ENCODE measurements around the gene CAPN15.
"Not testable (repeated sequence)": the region's sequence is repeated elsewhere in the genome, so short reads cannot be mapped to it uniquely, and the experiment has no call there.

Gene CAPN15

GRCh38 chr16:496097-496886 lies 31.2 kb upstream of the CAPN15 start:
- no peak for FAIRE-seq
- TF ChIP-seq POLR2AphosphoS5 (IDR thresholded peaks at IDR 0.05; ENCODE audit: low read depth, low read length) (no peak), POLR2A (IDR thresholded peaks at IDR 0.05; ENCODE audit: low read depth, low read length) (no peak), TAF1 (IDR thresholded peaks at IDR 0.05; ENCODE audit: borderline replicate concordance, low read depth, low read length) (no peak)
- no peak for DNase-seq (ENCODE audit: insufficient read length)

GRCh38 chr16:497258-497657 lies 30.3 kb upstream of the CAPN15 start:
- FAIRE-seq: no peak
- TF ChIP-seq POLR2AphosphoS5 (IDR thresholded peaks at IDR 0.05; ENCODE audit: low read depth, low read length): no peak
- TF ChIP-seq POLR2A (IDR thresholded peaks at IDR 0.05; ENCODE audit: low read depth, low read length): no peak
- no peak for TF ChIP-seq TAF1 (IDR thresholded peaks at IDR 0.05; ENCODE audit: borderline replicate concordance, low read depth, low read length)
- no peak for DNase-seq (ENCODE audit: insufficient read length)

- DNase-seq (ENCODE audit: insufficient read length) (no peak), FAIRE-seq (no peak)
- TF ChIP-seq POLR2AphosphoS5 (IDR thresholded peaks at IDR 0.05; ENCODE audit: low read depth, low read length) (no peak), POLR2A (IDR thresholded peaks at IDR 0.05; ENCODE audit: low read depth, low read length) (no peak), TAF1 (IDR thresholded peaks at IDR 0.05; ENCODE audit: borderline replicate concordance, low read depth, low read length) (no peak)
Observed at GRCh38 chr16:499924-500323, 27.6 kb upstream of the CAPN15 start.

GRCh38 chr16:500709-501108 lies 26.8 kb upstream of the CAPN15 start:
- TF ChIP-seq POLR2A (IDR thresholded peaks at IDR 0.05; ENCODE audit: low read depth, low read length) (no peak), POLR2AphosphoS5 (IDR thresholded peaks at IDR 0.05; ENCODE audit: low read depth, low read length) (no peak), TAF1 (IDR thresholded peaks at IDR 0.05; ENCODE audit: borderline replicate concordance, low read depth, low read length) (no peak)
- FAIRE-seq (no peak), DNase-seq (ENCODE audit: insufficient read length) (no peak)

GRCh38 chr16:502179-502943 lies 25.2 kb upstream of the CAPN15 start:
- DNase-seq (ENCODE audit: insufficient read length): no peak

GRCh38 chr16:503150-504071 lies 24.1 kb upstream of the CAPN15 start:
- FAIRE-seq (no peak), DNase-seq (ENCODE audit: insufficient read length) (no peak)
- no peak for TF ChIP-seq TAF1 (IDR thresholded peaks at IDR 0.05; ENCODE audit: borderline replicate concordance, low read depth, low read length)
- no peak for TF ChIP-seq POLR2AphosphoS5 (IDR thresholded peaks at IDR 0.05; ENCODE audit: low read depth, low read length)
- no peak for TF ChIP-seq POLR2A (IDR thresholded peaks at IDR 0.05; ENCODE audit: low read depth, low read length)

More at GRCh38 chr16:502179-502943, 25.2 kb upstream of the CAPN15 start:
- no peak for FAIRE-seq
- TF ChIP-seq TAF1 (IDR thresholded peaks at IDR 0.05; ENCODE audit: borderline replicate concordance, low read depth, low read length): no peak
- TF ChIP-seq POLR2AphosphoS5 (IDR thresholded peaks at IDR 0.05; ENCODE audit: low read depth, low read length): no peak
- no peak for TF ChIP-seq POLR2A (IDR thresholded peaks at IDR 0.05; ENCODE audit: low read depth, low read length)

GRCh38 chr16:505479-506245 lies 21.9 kb upstream of the CAPN15 start:
- no peak for DNase-seq (ENCODE audit: insufficient read length)
- no peak for TF ChIP-seq POLR2AphosphoS5 (IDR thresholded peaks at IDR 0.05; ENCODE audit: low read depth, low read length)
- no peak for TF ChIP-seq TAF1 (IDR thresholded peaks at IDR 0.05; ENCODE audit: borderline replicate concordance, low read depth, low read length)
- TF ChIP-seq POLR2A (IDR thresholded peaks at IDR 0.05; ENCODE audit: low read depth, low read length): no peak
- no peak for FAIRE-seq

- no peak for DNase-seq (ENCODE audit: insufficient read length)
- FAIRE-seq: no peak
Observed at GRCh38 chr16:506246-506546, 21.3 kb upstream of the CAPN15 start.

GRCh38 chr16:507527-507926 lies 20.0 kb upstream of the CAPN15 start:
- not testable (repeated sequence) for DNase-seq (ENCODE audit: insufficient read length)
- FAIRE-seq: peak; percentile 17

More at GRCh38 chr16:506246-506546, 21.3 kb upstream of the CAPN15 start:
- no peak for TF ChIP-seq POLR2AphosphoS5 (IDR thresholded peaks at IDR 0.05; ENCODE audit: low read depth, low read length)
- no peak for TF ChIP-seq POLR2A (IDR thresholded peaks at IDR 0.05; ENCODE audit: low read depth, low read length)
- no peak for TF ChIP-seq TAF1 (IDR thresholded peaks at IDR 0.05; ENCODE audit: borderline replicate concordance, low read depth, low read length)

- DNase-seq (ENCODE audit: insufficient read length): no peak
- TF ChIP-seq TAF1 (IDR thresholded peaks at IDR 0.05; ENCODE audit: borderline replicate concordance, low read depth, low read length) (no peak), POLR2AphosphoS5 (IDR thresholded peaks at IDR 0.05; ENCODE audit: low read depth, low read length) (no peak)
- FAIRE-seq: no peak
Observed at GRCh38 chr16:507996-508395, 19.5 kb upstream of the CAPN15 start.
